ENCODE results near the gene MAGI1. TPM values are rescaled to one million over a fixed set of nuclear protein-coding genes. Genes with fewer than 3 reads are reported as not detected.

Gene MAGI1
- total RNA-seq, 3 donors from 2014 or later: 22.1 to 94.4 (median 70.5) TPM

GRCh38 chr3:66037986-66038369 lies 740 bp downstream of the MAGI1 start:
- no peak for TF ChIP-seq POLR2A (IDR thresholded peaks at IDR 0.05)
- TF ChIP-seq, protein P1, sequence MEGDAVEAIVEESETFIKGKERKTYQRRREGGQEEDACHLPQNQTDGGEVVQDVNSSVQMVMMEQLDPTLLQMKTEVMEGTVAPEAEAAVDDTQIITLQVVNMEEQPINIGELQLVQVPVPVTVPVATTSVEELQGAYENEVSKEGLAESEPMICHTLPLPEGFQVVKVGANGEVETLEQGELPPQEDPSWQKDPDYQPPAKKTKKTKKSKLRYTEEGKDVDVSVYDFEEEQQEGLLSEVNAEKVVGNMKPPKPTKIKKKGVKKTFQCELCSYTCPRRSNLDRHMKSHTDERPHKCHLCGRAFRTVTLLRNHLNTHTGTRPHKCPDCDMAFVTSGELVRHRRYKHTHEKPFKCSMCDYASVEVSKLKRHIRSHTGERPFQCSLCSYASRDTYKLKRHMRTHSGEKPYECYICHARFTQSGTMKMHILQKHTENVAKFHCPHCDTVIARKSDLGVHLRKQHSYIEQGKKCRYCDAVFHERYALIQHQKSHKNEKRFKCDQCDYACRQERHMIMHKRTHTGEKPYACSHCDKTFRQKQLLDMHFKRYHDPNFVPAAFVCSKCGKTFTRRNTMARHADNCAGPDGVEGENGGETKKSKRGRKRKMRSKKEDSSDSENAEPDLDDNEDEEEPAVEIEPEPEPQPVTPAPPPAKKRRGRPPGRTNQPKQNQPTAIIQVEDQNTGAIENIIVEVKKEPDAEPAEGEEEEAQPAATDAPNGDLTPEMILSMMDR (IDR thresholded peaks at IDR 0.05): no peak
- no peak for TF ChIP-seq POLR2AphosphoS5 (IDR thresholded peaks at IDR 0.05)
- peak in 1 of 2 donors; percentile 56 for DNase-seq (ENCODE audit: low spot score in 2 of 2)
- H3K9me3 ChIP-seq: no peaks in the 10 kb centered on the region
- peak overlapping the region; percentile 94 to 97 for H3K27ac ChIP-seq
- no peaks in the 10 kb centered on the region for H3K36me3 ChIP-seq
- no peaks in the 10 kb centered on the region for H3K27me3 ChIP-seq
- H3K4me3 ChIP-seq: peak overlapping the region; percentile 70 to 82 (median 75)
- intact Hi-C loops (cut with DNase I; ENCODE audit: low total_unique reads): no loop called here
- H3K4me1 ChIP-seq: peaks cover 0 to 13% of the 10 kb centered on the region in 2 donors

GRCh38 chr3:66037330-66037985 lies 1.3 kb downstream of the MAGI1 start:
- Histone ChIP-seq H3K36me3 (no peaks in the 10 kb centered on the region), H3K27ac (peak overlapping the region; percentile 94 to 97), H3K27me3 (no peaks in the 10 kb centered on the region), H3K9me3 (no peaks in the 10 kb centered on the region), H3K4me1 (peaks cover 0 to 13% of the 10 kb centered on the region in 2 donors), H3K4me3 (peak overlapping the region; percentile 70 to 82 (median 75))
- peak; percentile 59 to 61 for DNase-seq (ENCODE audit: low spot score in 2 of 2)
- no peak for TF ChIP-seq POLR2A (IDR thresholded peaks at IDR 0.05)
- TF ChIP-seq, protein P1 (IDR thresholded peaks at IDR 0.05): peak in 2 of 3 donors; percentile 8 to 66
- peak in 1 of 3 donors; percentile 72 for TF ChIP-seq POLR2AphosphoS5 (IDR thresholded peaks at IDR 0.05)
- intact Hi-C loops (cut with DNase I; ENCODE audit: low total_unique reads): no loop called here

DNA sequence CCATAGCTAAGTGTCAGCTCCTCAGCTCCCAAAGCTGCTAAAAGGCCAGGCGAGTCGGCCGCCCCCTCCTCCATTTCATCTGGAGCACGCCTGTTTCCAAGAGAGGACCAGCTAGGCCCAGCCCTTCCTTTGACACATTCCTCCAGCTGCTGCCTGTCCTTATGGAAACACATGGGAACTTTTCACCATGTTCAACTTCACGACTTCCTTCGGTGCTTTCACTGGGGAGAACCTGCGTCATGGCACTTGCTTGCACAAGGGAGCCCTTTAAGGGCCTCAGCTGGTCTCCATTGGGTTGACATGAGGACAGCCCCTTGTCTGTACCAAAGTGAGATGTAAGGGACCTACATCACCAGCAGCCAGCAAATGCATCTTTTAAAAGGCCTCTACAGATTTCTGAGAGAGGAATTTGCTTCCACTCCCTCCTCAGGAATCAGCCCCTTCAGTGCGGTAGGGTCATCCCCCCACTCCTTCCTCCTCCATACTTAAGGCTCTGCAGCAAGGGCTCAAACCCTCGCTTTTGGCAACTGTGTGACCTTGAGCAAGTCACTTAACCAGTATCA lies 2.1 kb downstream of the MAGI1 start:
- Histone ChIP-seq H3K4me3 (peak overlapping the region; percentile 70 to 82 (median 75)), H3K4me1 (peaks cover 0 to 13% of the 10 kb centered on the region in 2 donors), H3K27ac (peak overlapping the region; percentile 94 to 97), H3K27me3 (no peaks in the 10 kb centered on the region), H3K36me3 (no peaks in the 10 kb centered on the region), H3K9me3 (no peaks in the 10 kb centered on the region)
- TF ChIP-seq POLR2A (IDR thresholded peaks at IDR 0.05): no peak
- intact Hi-C loops (cut with DNase I; ENCODE audit: low total_unique reads): no loop called here
- no peak for DNase-seq (ENCODE audit: low spot score in 2 of 2)

DNA sequence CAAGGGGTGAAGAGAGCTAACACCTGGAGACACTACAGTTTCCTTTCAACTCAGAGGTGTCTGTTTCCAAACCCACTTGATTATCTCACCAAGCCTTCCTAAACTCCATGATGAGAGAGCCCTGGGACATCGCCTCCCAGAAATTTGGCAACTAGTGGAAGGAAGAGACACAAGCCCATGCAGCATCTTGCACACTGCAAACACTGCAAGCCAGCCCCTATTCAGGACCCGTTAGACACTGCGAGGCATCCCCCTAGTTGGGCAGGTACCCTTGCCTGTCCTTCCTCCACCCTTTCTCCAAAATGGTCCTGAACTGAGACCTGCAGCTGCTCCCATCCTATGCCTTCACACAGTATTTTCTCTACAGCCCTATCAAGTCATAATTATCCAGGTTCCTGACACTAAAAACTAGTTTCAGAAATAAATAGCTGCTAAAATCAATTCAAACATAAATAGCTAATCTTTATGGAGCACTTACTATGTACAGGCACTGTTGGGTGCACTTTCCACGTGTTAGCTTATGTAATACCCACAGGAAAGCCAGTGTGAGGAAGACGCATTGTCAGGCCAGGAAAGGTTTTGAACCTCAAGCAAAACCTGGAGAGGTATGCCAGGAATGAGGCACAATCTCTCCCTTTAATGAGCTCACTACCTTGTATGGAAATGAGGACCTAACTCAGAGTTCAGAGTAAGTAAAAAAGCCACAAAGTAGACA lies 2.8 kb downstream of the MAGI1 start:
- H3K27ac ChIP-seq: peak overlapping the region; percentile 94 to 97

More for the DNA sequence above, 2.8 kb downstream of the MAGI1 start:
- peak in 1 of 2 donors; percentile 44 for DNase-seq (ENCODE audit: low spot score in 2 of 2)
- intact Hi-C loops (cut with DNase I; ENCODE audit: low total_unique reads): no loop called here
- Histone ChIP-seq H3K4me3 (peak overlapping the region in 2 of 3 donors; percentile 75 to 82), H3K27me3 (no peaks in the 10 kb centered on the region), H3K9me3 (no peaks in the 10 kb centered on the region), H3K4me1 (peaks cover 0 to 13% of the 10 kb centered on the region in 2 donors), H3K36me3 (no peaks in the 10 kb centered on the region)
- TF ChIP-seq, protein P1 (IDR thresholded peaks at IDR 0.05): no peak
- TF ChIP-seq POLR2A (IDR thresholded peaks at IDR 0.05): no peak
- peak in 1 of 3 donors; percentile 18 for TF ChIP-seq POLR2AphosphoS5 (IDR thresholded peaks at IDR 0.05)

All from breast epithelium (tissue), 4 donors.